Measurements from ENCODE around the gene IDH3B.
A peak's percentile ranks its signal among the peaks of the same experiment; 100 is the strongest.
"Not testable (repeated sequence)": the region's sequence is repeated elsewhere in the genome, so short reads cannot be mapped to it uniquely, and the experiment has no call there.

IDH3B gene

GRCh38 chr20:2663887-2664719 is at the start of gene IDH3B:
IDH3B (minus strand) TSS chr20:2664216; CDS start chr20:2664188, 28 bp downstream.
- DNase-seq, result peak; percentile 97

- DNase-seq, result no peak
Observed at GRCh38 chr20:2713285-2713684, 49.3 kb upstream of the IDH3B start.

GRCh38 chr20:2709205-2709981 is 45.4 kb upstream of the IDH3B start:
- no peak for DNase-seq

- DNase-seq, result no peak
Observed at GRCh38 chr20:2708665-2709064, 44.6 kb upstream of the IDH3B start.

GRCh38 chr20:2708073-2708415 is 44.0 kb upstream of the IDH3B start:
- DNase-seq, result no peak

- DNase-seq, result no peak
Observed at GRCh38 chr20:2707353-2708072, 43.5 kb upstream of the IDH3B start.

- DNase-seq, result no peak
Observed at GRCh38 chr20:2706688-2707352, 42.8 kb upstream of the IDH3B start.

- no peak for DNase-seq
Observed at GRCh38 chr20:2705931-2706645, 42.1 kb upstream of the IDH3B start.

GRCh38 chr20:2703716-2704475 is 39.9 kb upstream of the IDH3B start:
- no peak for DNase-seq

GRCh38 chr20:2701671-2702081 is 37.7 kb upstream of the IDH3B start:
- DNase-seq, result no peak

- no peak for DNase-seq
Observed at GRCh38 chr20:2700913-2701620, 37.1 kb upstream of the IDH3B start.

- no peak for DNase-seq
Observed at GRCh38 chr20:2699775-2700413, 35.9 kb upstream of the IDH3B start.

- DNase-seq, result peak; percentile 54
Observed at GRCh38 chr20:2698912-2699311, 34.9 kb upstream of the IDH3B start.

GRCh38 chr20:2698186-2698817 is 34.3 kb upstream of the IDH3B start:
- DNase-seq, result no peak

GRCh38 chr20:2697768-2698167 is 33.8 kb upstream of the IDH3B start:
- peak; percentile 68 for DNase-seq

- DNase-seq, result no peak
Observed at GRCh38 chr20:2696646-2697045, 32.6 kb upstream of the IDH3B start.

GRCh38 chr20:2695984-2696525 is 32.0 kb upstream of the IDH3B start:
- DNase-seq, result not testable (repeated sequence)

GRCh38 chr20:2695206-2695983 is 31.4 kb upstream of the IDH3B start:
- no peak for DNase-seq

GRCh38 chr20:2694519-2694918 is 30.5 kb upstream of the IDH3B start:
- no peak for DNase-seq

Measured in eye (tissue), 1 donor.